SK-N-SH treated with all-trans-retinoic acid at 6 μM for 48 hours (cell line): ENCODE results near the gene COBLL1.

Experiments
- ATAC-seq: fragments of 200-7000 bp; cut with Tn5 transposase; 3 replicates; pipeline ENCODE4 v1.9.1; 2020; ENCODE audit warnings: mild to moderate bottlenecking, moderate library complexity
- ARNTL ChIP-seq: fragments of 450-650 bp; formaldehyde crosslinking; IDR thresholded peaks from 2 replicates; pipeline ENCODE4 v1.5.0; 2020; ENCODE audit warnings: low read depth, mild to moderate bottlenecking, moderate library complexity, borderline replicate concordance
- BACH2 ChIP-seq: fragments of 250-450 bp; sonication (Bioruptor Pico); IDR thresholded peaks from 2 replicates; pipeline ENCODE4 v1.9.0; 2021; ENCODE audit warnings: mild to moderate bottlenecking, borderline replicate concordance
- CREB5 ChIP-seq: fragments of 250-450 bp; sonication (Bioruptor Pico); IDR thresholded peaks from 2 replicates; pipeline ENCODE4 v1.5.1; 2020; ENCODE audit warnings: low read depth, mild to moderate bottlenecking, moderate library complexity
- CSDC2 ChIP-seq: fragments of 250-450 bp; sonication (Bioruptor Pico); IDR thresholded peaks from 2 replicates; pipeline ENCODE4 v1.5.0; 2020; ENCODE audit warnings: mild to moderate bottlenecking, moderate library complexity
- ESRRG ChIP-seq: fragments of 250-450 bp; sonication (Bioruptor Pico); IDR thresholded peaks from 2 replicates; pipeline ENCODE4 v1.6.1; 2021; ENCODE audit warnings: mild to moderate bottlenecking
- ISL1 ChIP-seq: fragments of 250-450 bp; sonication (Bioruptor Pico); IDR thresholded peaks from 2 replicates; pipeline ENCODE4 v2.1.2; 2022; ENCODE audit warnings: mild to moderate bottlenecking, moderate library complexity
- OSR1 ChIP-seq: fragments of 250-450 bp; sonication (Bioruptor Pico); IDR thresholded peaks from 2 replicates; pipeline ENCODE4 v1.8.0; 2022; ENCODE audit warnings: moderate library complexity, mild to moderate bottlenecking, inconsistent platforms
- PATZ1 ChIP-seq: fragments of 250-450 bp; sonication (Bioruptor Pico); IDR thresholded peaks from 2 replicates; pipeline ENCODE4 v1.8.0; 2020; ENCODE audit warnings: mild to moderate bottlenecking, moderate library complexity, borderline replicate concordance
- POU6F1 ChIP-seq: fragments of 250-450 bp; sonication (Bioruptor Pico); IDR thresholded peaks from 2 replicates; pipeline ENCODE4 v1.8.0; 2021; ENCODE audit warnings: low read depth, mild to moderate bottlenecking, moderate library complexity, borderline replicate concordance
- PPARA ChIP-seq: fragments of 250-450 bp; sonication (Bioruptor Pico); IDR thresholded peaks from 2 replicates; pipeline ENCODE4 v1.5.0; 2020; ENCODE audit warnings: mild to moderate bottlenecking, borderline replicate concordance
- RARB ChIP-seq: fragments of 250-450 bp; sonication (Bioruptor Pico); IDR thresholded peaks from 2 replicates; pipeline ENCODE4 v1.8.0; 2021; ENCODE audit warnings: mild to moderate bottlenecking, moderate library complexity
- SNAI2 ChIP-seq: fragments of 250-450 bp; sonication (Bioruptor Pico); IDR thresholded peaks from 2 replicates; pipeline ENCODE4 v1.5.0; 2020; ENCODE audit warnings: mild to moderate bottlenecking, moderate library complexity
- TCF4 ChIP-seq: fragments of 250-450 bp; sonication (Bioruptor Pico); IDR thresholded peaks from 2 replicates; pipeline ENCODE4 v1.8.0; 2021; ENCODE audit warnings: mild to moderate bottlenecking, moderate library complexity, borderline replicate concordance
- TOX ChIP-seq: fragments of 250-450 bp; sonication (Bioruptor Pico); IDR thresholded peaks from 2 replicates; pipeline ENCODE4 v1.8.0; 2021; ENCODE audit warnings: mild to moderate bottlenecking, moderate library complexity, borderline replicate concordance
- TSHZ2 ChIP-seq: fragments of 250-450 bp; sonication (Bioruptor Pico); IDR thresholded peaks from 2 replicates; pipeline ENCODE4 v1.5.0; 2020; ENCODE audit warnings: mild to moderate bottlenecking, moderate library complexity
- ZC3H10 ChIP-seq: fragments of 250-450 bp; sonication (Bioruptor Pico); IDR thresholded peaks from 2 replicates; pipeline ENCODE4 v1.5.1; 2021; ENCODE audit warnings: mild to moderate bottlenecking, moderate library complexity
- ZFP30 ChIP-seq: fragments of 450-650 bp; formaldehyde crosslinking; IDR thresholded peaks from 2 replicates; pipeline ENCODE4 v1.5.0; 2022; ENCODE audit warnings: mild to moderate bottlenecking, moderate library complexity
- ZNF565 ChIP-seq: fragments of 450-650 bp; formaldehyde crosslinking; conservative IDR thresholded peaks from 2 replicates; pipeline ENCODE4 v1.5.0; 2020; ENCODE audit warnings: low read depth, mild to moderate bottlenecking, moderate library complexity
- ZNF70 ChIP-seq: fragments of 450-650 bp; formaldehyde crosslinking; IDR thresholded peaks from 2 replicates; pipeline ENCODE4 v1.5.0; 2020; ENCODE audit warnings: mild to moderate bottlenecking, moderate library complexity

The COBLL1 gene

GRCh38 chr2:164792316-164793170 lies 49.1 kb downstream of the COBLL1 start (continued):
- TF ChIP-seq CREB5 (CRISPR knock-in tag), result no peak
- TF ChIP-seq TOX (CRISPR knock-in tag), result no peak
- TF ChIP-seq OSR1 (CRISPR knock-in tag), result no peak
- no peak for TF ChIP-seq SNAI2 (CRISPR knock-in tag)
- no peak for TF ChIP-seq ESRRG (CRISPR knock-in tag)
- no peak for TF ChIP-seq PPARA (CRISPR knock-in tag)

GRCh38 chr2:164789968-164790367 lies 51.7 kb downstream of the COBLL1 start:
- TF ChIP-seq CREB5 (CRISPR knock-in tag) (no peak), BACH2 (CRISPR knock-in tag) (no peak), TCF4 (CRISPR knock-in tag) (no peak), ZNF70 (no peak), ISL1 (no peak), PATZ1 (no peak), ZNF565 (CRISPR knock-in tag) (no peak), SNAI2 (CRISPR knock-in tag) (no peak), PPARA (CRISPR knock-in tag) (no peak), OSR1 (CRISPR knock-in tag) (no peak), ESRRG (CRISPR knock-in tag) (no peak), ARNTL (CRISPR knock-in tag) (no peak), ZC3H10 (CRISPR knock-in tag) (no peak), ZFP30 (CRISPR knock-in tag) (no peak), TOX (CRISPR knock-in tag) (no peak)
- no peak for ATAC-seq

GRCh38 chr2:164786787-164787186 lies 54.8 kb downstream of the COBLL1 start:
- no peak for ATAC-seq
- TF ChIP-seq TSHZ2, result no peak
- no peak for TF ChIP-seq ESRRG (CRISPR knock-in tag)
- TF ChIP-seq PPARA (CRISPR knock-in tag), result no peak
- no peak for TF ChIP-seq ZNF565 (CRISPR knock-in tag)
- no peak for TF ChIP-seq CSDC2 (CRISPR knock-in tag)
- TF ChIP-seq ARNTL (CRISPR knock-in tag), result no peak
- no peak for TF ChIP-seq ZNF70
- no peak for TF ChIP-seq RARB (CRISPR knock-in tag)
- no peak for TF ChIP-seq ZC3H10 (CRISPR knock-in tag)
- no peak for TF ChIP-seq OSR1 (CRISPR knock-in tag)
- TF ChIP-seq POU6F1 (CRISPR knock-in tag), result no peak
- TF ChIP-seq, all 23 proteins: peak for 0
